Limb (tissue), 2 donors: ENCODE data around the gene TLCD3A.
"Not testable (repeated sequence)": the region's sequence is repeated elsewhere in the genome, so short reads cannot be mapped to it uniquely, and the experiment has no call there.

Experiments
- DNase-seq, 2 donors: peaks; one replicate each; pipeline ENCODE4 v3.0.0-alpha.2; 2016; ENCODE audit errors: extremely low spot score in 2 of 2

The TLCD3A gene

GRCh38 chr17:732067-732901 is at the start of gene TLCD3A:
TLCD3A (plus strand) TSS chr17:732596; CDS start chr17:732648, 52 bp downstream.
- peak in 1 of 2 donors; percentile 83 for DNase-seq

- DNase-seq, result no peak
These were observed 49.4 kb upstream of the TLCD3A start for GRCh38 chr17:683040-683439.

- no peak for DNase-seq
These were observed 48.7 kb upstream of the TLCD3A start for GRCh38 chr17:683499-684254.

GRCh38 chr17:685006-685405 is 47.4 kb upstream of the TLCD3A start:
- no peak for DNase-seq

GRCh38 chr17:688100-688989 is 44.1 kb upstream of the TLCD3A start:
- no peak for DNase-seq

GRCh38 chr17:689556-690275 is 42.7 kb upstream of the TLCD3A start:
- DNase-seq, result no peak

- DNase-seq, result no peak
These were observed 42.0 kb upstream of the TLCD3A start for GRCh38 chr17:690361-690760.

GRCh38 chr17:691423-691822 is 41.0 kb upstream of the TLCD3A start:
- DNase-seq, result no peak

GRCh38 chr17:692116-692515 is 40.3 kb upstream of the TLCD3A start:
- DNase-seq, result no peak

GRCh38 chr17:693791-694638 is 38.4 kb upstream of the TLCD3A start:
- peak in 1 of 2 donors; percentile 33 for DNase-seq

- DNase-seq, result no peak
These were observed 36.0 kb upstream of the TLCD3A start for GRCh38 chr17:696369-696768.

- DNase-seq, result no peak
These were observed 34.7 kb upstream of the TLCD3A start for GRCh38 chr17:697682-698081.

- not testable (repeated sequence) for DNase-seq
These were observed 34.3 kb upstream of the TLCD3A start for GRCh38 chr17:698096-698495.

- DNase-seq, result no peak
These were observed 33.1 kb upstream of the TLCD3A start for GRCh38 chr17:699345-699744.

GRCh38 chr17:700504-701094 is 31.8 kb upstream of the TLCD3A start:
- peak in 1 of 2 donors; percentile 58 for DNase-seq

GRCh38 chr17:703081-703875 is 29.1 kb upstream of the TLCD3A start:
- no peak for DNase-seq

GRCh38 chr17:704111-704864 is 28.1 kb upstream of the TLCD3A start:
- no peak for DNase-seq

GRCh38 chr17:705011-705410 is 27.4 kb upstream of the TLCD3A start:
- no peak for DNase-seq
